Fibroblast of mammary gland (primary cell): Measurements from ENCODE around the gene DOK4.

Experiments used
- DNase-seq: peaks from one replicate; pipeline ENCODE4 v3.0.0-alpha.2; 2010; ENCODE audit warnings: low read depth
- H3K4me3 ChIP-seq: 2 replicates; pipeline ENCODE4 v1.5.1; 2011; ENCODE audit warnings: low read depth, mild to moderate bottlenecking, low read length, moderate library complexity; ENCODE audit not compliant: control insufficient read depth
- TF ChIP-seq, protein P1 (sequence below): conservative IDR thresholded peaks from 2 replicates; pipeline ENCODE4 v1.5.1; 2011; ENCODE audit warnings: low read depth, low read length, inconsistent platforms; ENCODE audit not compliant: control insufficient read depth, insufficient read depth

DOK4 gene

DNA sequence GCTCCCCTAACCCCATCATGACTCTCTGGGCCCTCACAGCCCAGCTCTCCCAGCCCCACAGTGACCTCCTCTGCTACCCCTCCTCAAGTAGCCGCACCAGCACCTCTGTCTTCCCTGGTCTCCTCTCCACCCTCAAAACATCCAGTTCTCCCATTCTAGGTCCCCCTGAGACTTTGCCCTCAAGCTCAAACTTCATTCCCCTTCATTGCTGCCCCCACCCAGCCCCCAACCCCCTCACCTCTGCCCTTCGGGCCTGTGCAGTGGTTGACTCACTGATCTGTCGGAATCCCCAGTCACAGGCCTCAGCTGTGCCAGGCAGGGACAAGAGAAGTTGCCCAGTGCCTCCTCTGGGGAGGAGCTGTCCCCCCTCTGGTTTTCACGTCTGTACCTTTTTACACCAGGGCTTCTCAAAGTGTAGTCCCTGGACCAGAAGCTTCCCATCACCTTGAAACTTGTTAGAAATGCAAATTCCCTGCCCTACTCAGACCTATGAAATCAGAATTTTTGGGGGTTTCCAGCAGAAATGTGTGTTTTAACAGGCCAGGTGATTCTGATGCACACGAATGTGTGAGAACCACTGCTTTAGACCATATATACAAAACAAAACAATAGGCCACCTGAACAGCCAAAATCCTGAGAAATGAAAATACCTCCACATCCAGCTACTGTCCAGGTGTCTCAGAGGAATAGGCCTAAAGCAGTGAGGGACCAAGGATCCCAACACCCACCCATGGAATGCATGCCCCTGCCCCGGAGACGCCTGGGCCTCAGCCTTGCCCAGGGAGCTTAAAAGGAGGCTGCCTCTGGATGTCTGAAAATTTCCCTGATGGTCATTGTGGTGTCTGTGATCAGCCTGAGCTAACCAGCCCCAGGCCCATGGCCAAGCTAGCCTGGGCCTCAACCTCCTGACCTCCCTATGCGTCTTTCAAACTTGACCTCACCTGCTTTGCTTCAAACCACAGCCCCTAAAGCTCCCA lies 853 bp upstream of the DOK4 start:
- peak overlapping the region; percentile 38 for H3K4me3 ChIP-seq
- TF ChIP-seq, protein P1, sequence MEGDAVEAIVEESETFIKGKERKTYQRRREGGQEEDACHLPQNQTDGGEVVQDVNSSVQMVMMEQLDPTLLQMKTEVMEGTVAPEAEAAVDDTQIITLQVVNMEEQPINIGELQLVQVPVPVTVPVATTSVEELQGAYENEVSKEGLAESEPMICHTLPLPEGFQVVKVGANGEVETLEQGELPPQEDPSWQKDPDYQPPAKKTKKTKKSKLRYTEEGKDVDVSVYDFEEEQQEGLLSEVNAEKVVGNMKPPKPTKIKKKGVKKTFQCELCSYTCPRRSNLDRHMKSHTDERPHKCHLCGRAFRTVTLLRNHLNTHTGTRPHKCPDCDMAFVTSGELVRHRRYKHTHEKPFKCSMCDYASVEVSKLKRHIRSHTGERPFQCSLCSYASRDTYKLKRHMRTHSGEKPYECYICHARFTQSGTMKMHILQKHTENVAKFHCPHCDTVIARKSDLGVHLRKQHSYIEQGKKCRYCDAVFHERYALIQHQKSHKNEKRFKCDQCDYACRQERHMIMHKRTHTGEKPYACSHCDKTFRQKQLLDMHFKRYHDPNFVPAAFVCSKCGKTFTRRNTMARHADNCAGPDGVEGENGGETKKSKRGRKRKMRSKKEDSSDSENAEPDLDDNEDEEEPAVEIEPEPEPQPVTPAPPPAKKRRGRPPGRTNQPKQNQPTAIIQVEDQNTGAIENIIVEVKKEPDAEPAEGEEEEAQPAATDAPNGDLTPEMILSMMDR = no peak
- DNase-seq = no peak

DNA sequence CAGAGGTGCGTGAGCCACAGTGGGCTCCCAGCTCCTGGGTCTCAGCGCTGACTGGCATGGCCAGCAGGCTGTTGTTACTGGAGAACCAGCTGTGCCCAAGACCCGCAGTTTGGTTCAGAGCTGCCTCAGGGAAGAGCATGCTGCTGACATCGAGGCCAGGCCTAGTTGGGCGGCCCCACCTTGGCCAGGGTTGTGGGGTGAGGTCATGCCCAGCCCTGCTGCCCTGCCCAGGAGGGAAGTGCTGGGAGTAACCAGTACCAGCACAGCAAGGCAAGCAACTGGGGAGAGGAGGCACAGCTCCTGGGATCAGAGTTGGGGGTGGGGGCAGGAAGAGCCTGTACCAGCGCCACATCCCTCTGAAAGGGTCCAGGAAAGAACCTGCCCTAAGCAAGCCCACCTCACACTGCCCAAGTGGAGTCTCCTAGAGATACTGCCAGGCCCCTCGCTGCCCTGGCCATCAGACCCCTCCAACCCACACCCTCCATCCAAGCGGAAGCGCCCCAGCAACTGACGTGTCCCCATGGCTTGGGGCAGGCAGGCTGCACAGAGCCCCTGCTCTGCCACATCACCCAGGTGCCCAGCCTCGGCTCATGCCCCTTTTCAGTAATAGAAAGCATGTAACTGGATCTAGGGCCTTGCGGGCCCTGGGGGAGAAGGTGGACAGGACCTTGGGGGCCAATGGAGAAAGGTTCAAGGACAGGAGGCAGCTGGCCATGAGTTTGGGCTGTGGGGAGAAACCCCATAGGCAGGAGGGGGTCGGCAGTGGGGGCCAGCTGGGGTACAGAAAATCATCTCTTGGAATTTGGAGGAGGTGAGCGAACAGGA lies 990 bp downstream of the DOK4 start:
- TF ChIP-seq, protein P1 = no peak
- H3K4me3 ChIP-seq = peak overlapping the region; percentile 57
- no peak for DNase-seq

DNA sequence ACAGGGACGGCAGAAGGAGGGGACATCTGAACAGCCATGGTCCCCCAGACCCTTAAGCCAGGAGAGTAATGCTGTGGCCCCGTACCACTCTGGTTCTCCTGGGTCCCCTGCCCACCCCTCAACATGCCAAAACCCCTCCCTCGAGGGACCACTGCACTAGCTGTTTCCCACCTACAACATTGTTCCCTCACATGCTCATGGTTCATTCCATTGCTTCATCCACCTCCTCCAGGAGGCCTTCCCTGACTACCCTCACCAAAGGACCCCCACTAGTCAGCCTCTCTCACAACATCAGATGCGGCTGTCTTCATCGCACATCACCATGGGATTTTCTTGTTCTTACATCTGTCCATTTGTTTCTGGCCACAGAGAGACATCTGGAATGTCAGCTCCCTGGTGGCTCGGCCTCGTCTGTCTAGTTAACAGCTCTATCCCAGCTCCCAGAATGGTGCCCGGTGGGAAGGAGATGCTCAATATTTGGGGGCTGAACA lies 1.7 kb downstream of the DOK4 start:
- TF ChIP-seq, protein P1 = no peak
- DNase-seq = no peak
- no peak overlapping the region for H3K4me3 ChIP-seq

DNA sequence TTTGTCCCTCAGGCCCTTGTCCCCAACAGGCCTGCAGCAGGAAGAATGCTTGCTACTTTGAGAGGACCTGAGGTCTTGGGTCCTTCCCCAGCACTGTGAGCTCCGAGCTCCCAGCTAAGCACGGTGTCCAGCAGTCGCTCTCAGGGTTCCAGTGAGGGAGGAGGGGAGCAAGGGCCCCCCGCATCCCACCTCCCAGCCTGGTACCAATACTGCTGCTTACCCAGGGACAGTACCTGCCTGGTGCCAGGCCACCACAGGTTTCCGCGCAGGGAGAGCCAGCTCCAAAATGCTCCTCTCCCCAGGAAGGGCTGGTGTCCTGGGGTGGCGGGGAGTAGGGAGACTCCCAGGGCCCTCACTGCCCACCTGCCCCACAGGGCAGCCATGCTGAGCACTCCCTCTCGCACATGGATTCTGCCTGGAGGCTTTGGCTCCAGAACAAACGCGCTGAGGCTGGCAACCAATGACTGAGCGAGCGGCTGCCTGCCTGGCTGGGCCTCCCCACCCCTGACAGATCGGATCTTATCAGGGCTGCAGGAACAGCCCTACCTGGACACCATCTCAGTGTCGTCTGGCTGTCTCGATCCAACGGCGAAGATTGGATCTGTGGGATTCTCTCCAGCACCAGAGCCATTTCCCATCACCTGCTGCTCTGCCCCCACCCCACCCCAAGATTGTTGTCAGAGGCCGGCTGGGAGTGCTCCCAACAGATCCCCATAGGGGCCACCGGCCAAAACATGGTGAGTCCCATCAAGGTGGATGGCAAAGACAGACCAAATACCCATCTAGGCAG lies 2.4 kb downstream of the DOK4 start:
- TF ChIP-seq, protein P1 = no peak
- no peak overlapping the region for H3K4me3 ChIP-seq
- DNase-seq = no peak

DNA sequence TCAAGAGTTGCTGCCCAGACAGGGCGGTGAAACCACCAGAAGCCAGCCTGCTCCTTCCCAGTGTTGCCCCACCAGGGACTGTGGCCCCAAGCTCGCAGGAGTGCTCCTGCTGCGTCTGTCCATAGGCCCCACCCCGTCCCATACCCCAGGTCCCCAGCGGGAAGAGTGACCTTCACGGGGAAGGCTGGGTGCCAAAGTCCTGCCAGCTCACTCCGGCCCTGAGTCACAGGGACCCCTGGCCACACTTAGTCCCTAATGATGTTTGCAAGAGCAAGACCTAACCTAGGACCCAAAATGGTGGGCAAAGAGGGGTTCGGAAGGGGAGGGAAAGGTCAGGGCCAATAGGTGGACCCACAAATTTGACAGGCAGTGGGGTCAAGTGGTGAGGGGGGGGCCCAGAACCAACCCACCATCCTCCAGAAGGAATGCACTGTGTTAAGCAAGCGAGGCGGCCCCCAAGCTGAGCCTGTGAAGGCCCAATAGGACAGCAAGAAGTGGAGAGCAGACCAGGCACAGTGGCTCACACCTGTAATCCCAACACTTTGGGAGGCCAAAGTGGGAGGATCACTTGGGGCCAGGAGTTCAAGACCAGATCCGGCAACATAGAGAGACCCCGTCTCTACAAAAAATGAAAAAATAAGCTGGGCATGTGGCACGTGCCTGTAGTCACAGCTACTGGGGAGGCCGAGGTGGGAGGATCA lies 3.3 kb downstream of the DOK4 start:
- TF ChIP-seq, protein P1 = no peak
- H3K4me3 ChIP-seq = no peak overlapping the region
- no peak for DNase-seq

DNA sequence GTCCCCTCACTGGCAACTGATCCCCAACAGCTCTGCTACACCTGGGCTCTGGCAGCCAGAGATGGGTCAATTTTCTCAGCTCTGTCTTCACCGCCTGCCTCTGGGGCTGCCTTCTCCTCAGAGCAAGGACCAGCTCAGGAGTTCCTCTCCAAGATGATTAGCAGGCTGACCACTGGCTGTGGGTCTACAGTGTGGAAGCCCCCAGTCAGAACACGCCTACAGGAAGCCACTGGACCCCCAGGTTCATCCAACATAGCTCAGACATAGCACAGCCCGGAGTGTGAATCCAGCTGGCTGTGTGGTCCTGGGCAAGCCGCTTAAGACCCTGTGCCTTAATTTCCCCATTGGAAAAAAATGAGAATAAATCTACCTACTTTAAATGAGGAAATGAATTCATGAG lies 4.9 kb downstream of the DOK4 start:
- no peak for DNase-seq
- H3K4me3 ChIP-seq = no peak overlapping the region

More for the DNA sequence above, 4.9 kb downstream of the DOK4 start:
- TF ChIP-seq, protein P1 = no peak
